Hepatocyte (in vitro differentiated cells): Measurements from ENCODE around the gene TRPM3.

Source experiments
- EZH2 ChIP-seq: fragments of 200-600 bp; sonication (generic); IDR thresholded peaks from 2 replicates; pipeline ENCODE4 v1.6.1; 2016; ENCODE audit warnings: antibody characterized with exemption, mild to moderate bottlenecking, borderline replicate concordance
- EZH2phosphoT487 ChIP-seq: fragments of 200-600 bp; sonication (generic); IDR thresholded peaks from one replicate; pipeline ENCODE4 v1.6.1; 2018; ENCODE audit warnings: antibody characterized with exemption, mild to moderate bottlenecking, low read depth, moderate library complexity; ENCODE audit not compliant: unreplicated experiment, severe bottlenecking
- TF ChIP-seq, protein P1 (sequence below): fragments of 200-600 bp; sonication (generic); IDR thresholded peaks from 2 replicates; pipeline ENCODE4 v1.5.1; 2016; ENCODE audit warnings: antibody characterized with exemption, mild to moderate bottlenecking; ENCODE audit not compliant: poor library complexity

- TF ChIP-seq, protein P1, sequence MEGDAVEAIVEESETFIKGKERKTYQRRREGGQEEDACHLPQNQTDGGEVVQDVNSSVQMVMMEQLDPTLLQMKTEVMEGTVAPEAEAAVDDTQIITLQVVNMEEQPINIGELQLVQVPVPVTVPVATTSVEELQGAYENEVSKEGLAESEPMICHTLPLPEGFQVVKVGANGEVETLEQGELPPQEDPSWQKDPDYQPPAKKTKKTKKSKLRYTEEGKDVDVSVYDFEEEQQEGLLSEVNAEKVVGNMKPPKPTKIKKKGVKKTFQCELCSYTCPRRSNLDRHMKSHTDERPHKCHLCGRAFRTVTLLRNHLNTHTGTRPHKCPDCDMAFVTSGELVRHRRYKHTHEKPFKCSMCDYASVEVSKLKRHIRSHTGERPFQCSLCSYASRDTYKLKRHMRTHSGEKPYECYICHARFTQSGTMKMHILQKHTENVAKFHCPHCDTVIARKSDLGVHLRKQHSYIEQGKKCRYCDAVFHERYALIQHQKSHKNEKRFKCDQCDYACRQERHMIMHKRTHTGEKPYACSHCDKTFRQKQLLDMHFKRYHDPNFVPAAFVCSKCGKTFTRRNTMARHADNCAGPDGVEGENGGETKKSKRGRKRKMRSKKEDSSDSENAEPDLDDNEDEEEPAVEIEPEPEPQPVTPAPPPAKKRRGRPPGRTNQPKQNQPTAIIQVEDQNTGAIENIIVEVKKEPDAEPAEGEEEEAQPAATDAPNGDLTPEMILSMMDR: no peak
- no peak for TF ChIP-seq EZH2
- TF ChIP-seq EZH2phosphoT487: no peak
Measured at GRCh38 chr9:70880535-70880934, 240.9 kb downstream of the TRPM3 start.
